GM21515 (cell line): Measurements from ENCODE around the gene FEV.

Experiments
- ATAC-seq: cut with Tn5 transposase; IDR thresholded peaks from one replicate; pipeline ENCODE4 v1.9.1; 2021; ENCODE audit not compliant: unreplicated experiment

The FEV gene

GRCh38 chr2:219017201-219017931 lies 32.4 kb upstream of the FEV start:
- no peak for ATAC-seq

- no peak for ATAC-seq
These were observed 31.7 kb upstream of the FEV start for GRCh38 chr2:219016721-219017120.

- no peak for ATAC-seq
These were observed 25.9 kb upstream of the FEV start for GRCh38 chr2:219010873-219011272.

- no peak for ATAC-seq
These were observed 25.3 kb upstream of the FEV start for GRCh38 chr2:219010162-219010756.

GRCh38 chr2:219009294-219009693 lies 24.3 kb upstream of the FEV start:
- no peak for ATAC-seq

GRCh38 chr2:219003979-219004378 lies 19.0 kb upstream of the FEV start:
- ATAC-seq = no peak

GRCh38 chr2:219003267-219003634 lies 18.3 kb upstream of the FEV start:
- no peak for ATAC-seq

GRCh38 chr2:219002395-219003266 lies 17.6 kb upstream of the FEV start:
- no peak for ATAC-seq

GRCh38 chr2:219001577-219002394 lies 16.8 kb upstream of the FEV start:
- no peak for ATAC-seq

GRCh38 chr2:219001100-219001576 lies 16.2 kb upstream of the FEV start:
- no peak for ATAC-seq

- ATAC-seq = no peak
These were observed 15.6 kb upstream of the FEV start for GRCh38 chr2:219000569-219000960.

GRCh38 chr2:218999881-219000568 lies 15.0 kb upstream of the FEV start:
- ATAC-seq = no peak

GRCh38 chr2:218999021-218999880 lies 14.3 kb upstream of the FEV start:
- ATAC-seq = no peak

GRCh38 chr2:218998414-218999002 lies 13.5 kb upstream of the FEV start:
- ATAC-seq = no peak

GRCh38 chr2:218997731-218998130 lies 12.7 kb upstream of the FEV start:
- no peak for ATAC-seq

- no peak for ATAC-seq
These were observed 12.0 kb upstream of the FEV start for GRCh38 chr2:218996937-218997336.

GRCh38 chr2:218995972-218996711 lies 11.2 kb upstream of the FEV start:
- ATAC-seq = peak; percentile 68

GRCh38 chr2:218995561-218995960 lies 10.6 kb upstream of the FEV start:
- no peak for ATAC-seq
